ENCODE results near the gene HES4.

- TF ChIP-seq POLR2A (IDR thresholded peaks at IDR 0.05) (no peak), CTCF (IDR thresholded peaks at IDR 0.05) (no peak), POLR2AphosphoS5 (IDR thresholded peaks at IDR 0.05) (no peak), EP300 (IDR thresholded peaks at IDR 0.05) (no peak)
Measured at GRCh38 chr1:1001057-1001783, 1.3 kb upstream of the HES4 start.

Measured in stomach (tissue), 4 donors.